Measurements from ENCODE around the gene RNU4-1. TPM values are rescaled to one million over a fixed set of nuclear protein-coding genes. Genes with fewer than 3 reads are reported as not detected.

RNU4-1 gene
- total RNA-seq, 1 donor from 2014 or later = under 0.01 TPM

- no peak for DNase-seq (ENCODE audit: extremely low read depth, low read depth, low spot score)
Observed at GRCh38 chr12:120290609-120291305, 2.3 kb downstream of the RNU4-1 start.

- DNase-seq (ENCODE audit: extremely low read depth, low read depth, low spot score) = no peak
Observed at GRCh38 chr12:120287491-120287890, 5.5 kb downstream of the RNU4-1 start.

GRCh38 chr12:120286768-120287490, 6.1 kb downstream of the RNU4-1 start:
- no peak for DNase-seq (ENCODE audit: extremely low read depth, low read depth, low spot score)

GRCh38 chr12:120284381-120284780, 8.7 kb downstream of the RNU4-1 start:
- no peak for DNase-seq (ENCODE audit: extremely low read depth, low read depth, low spot score)

DNA sequence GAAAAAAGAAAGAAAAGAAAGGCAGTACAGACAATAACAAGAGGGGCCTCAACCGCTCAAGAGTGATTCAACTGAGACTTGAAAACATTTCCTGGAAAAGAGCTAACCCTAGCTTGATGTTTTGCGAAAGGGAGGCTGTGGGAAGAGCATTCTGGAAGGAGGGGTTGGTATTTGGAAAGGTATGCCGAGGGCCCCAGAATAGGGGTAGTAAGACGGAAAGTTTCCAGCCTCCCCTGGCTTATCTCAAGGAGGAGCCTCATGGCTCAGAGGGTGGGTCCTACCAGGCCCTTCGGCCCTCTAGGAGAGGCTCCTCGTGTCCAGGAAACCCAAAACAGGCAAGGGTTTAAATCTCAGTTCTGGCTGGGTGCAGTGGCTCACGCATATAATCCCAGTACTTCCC, 9.7 kb downstream of the RNU4-1 start:
- no peak for DNase-seq (ENCODE audit: extremely low read depth, low read depth, low spot score)

GRCh38 chr12:120278137-120279069, 14.6 kb downstream of the RNU4-1 start:
- DNase-seq (ENCODE audit: extremely low read depth, low read depth, low spot score) = no peak

- DNase-seq (ENCODE audit: extremely low read depth, low read depth, low spot score) = no peak
Observed at GRCh38 chr12:120276734-120277133, 16.3 kb downstream of the RNU4-1 start.

- DNase-seq (ENCODE audit: extremely low read depth, low read depth, low spot score) = no peak
Observed at GRCh38 chr12:120267736-120268135, 25.3 kb downstream of the RNU4-1 start.

DNA sequence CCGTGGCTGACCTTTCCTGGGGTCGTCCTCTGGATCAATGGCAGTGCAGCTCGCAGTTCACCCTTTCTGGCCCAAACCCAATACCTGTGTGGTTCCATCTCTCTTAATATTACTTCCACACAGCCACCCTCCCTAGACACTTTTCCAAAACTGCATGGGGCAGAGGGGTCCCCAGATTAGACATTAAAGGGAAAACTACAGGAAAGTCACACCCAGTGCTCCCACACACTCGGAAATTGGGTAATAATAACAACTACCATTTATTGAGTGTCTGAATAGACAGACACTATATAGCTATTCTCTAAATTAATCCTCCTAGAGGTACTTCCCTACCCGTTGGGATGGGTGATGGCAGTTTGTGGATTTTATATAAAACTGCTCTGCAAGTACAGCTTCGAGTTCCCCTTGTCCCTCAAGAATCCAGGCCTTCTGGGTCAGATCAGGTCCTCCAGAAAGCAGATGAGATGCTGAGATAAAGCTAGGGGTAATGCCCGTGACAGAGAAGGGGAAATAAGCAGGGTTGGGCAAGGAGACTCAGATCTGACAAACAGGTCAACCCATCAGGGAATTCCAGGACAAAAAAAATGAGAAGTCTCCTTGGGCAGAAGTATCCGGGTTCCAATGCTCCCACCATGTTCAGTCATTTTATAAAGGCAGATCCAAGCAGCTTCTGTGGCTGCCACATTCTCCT, 26.7 kb downstream of the RNU4-1 start:
- DNase-seq (ENCODE audit: extremely low read depth, low read depth, low spot score) = no peak

DNA sequence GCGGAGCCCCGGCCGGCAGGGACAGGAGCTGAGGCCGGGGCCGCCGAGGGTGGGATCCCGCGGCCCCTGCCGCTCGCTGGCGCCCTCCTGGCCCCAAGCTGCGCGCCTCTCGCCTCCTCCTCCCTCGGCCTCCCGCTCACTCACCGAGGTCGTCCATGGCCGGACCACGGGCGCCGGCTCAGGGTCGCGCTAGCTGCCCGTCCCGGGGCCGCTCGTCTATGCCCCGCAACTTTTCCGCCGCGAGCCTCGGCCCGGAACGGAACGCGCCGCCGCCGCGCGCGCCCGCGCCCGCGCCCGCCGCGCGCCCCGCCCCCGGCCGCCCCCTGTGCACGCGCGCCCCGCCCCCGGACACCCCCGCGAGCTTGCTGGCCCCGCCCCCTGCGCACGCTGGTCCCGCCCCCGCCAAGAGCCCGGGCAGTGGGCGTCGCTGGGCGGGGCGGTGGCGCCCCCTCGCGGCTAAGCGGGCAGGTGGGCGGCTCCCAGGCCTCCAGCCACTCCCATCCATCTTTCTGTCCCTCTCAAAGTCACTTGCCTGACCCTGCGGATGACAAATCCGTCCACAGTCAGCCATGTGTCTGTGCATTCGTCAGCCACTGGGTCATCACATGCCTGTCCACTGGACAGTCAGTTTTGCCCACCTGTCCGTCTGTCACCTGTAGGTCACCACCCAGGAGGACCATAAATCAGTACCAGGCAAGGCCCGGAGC, 27.4 kb downstream of the RNU4-1 start, which contains the start of gene PXN:
Gene PXN (minus strand): TSS at position 258 of the 707 bp plus-strand sequence. CDS start 101 bp downstream, at position 157.
- no peak for DNase-seq (ENCODE audit: extremely low read depth, low read depth, low spot score)

DNA sequence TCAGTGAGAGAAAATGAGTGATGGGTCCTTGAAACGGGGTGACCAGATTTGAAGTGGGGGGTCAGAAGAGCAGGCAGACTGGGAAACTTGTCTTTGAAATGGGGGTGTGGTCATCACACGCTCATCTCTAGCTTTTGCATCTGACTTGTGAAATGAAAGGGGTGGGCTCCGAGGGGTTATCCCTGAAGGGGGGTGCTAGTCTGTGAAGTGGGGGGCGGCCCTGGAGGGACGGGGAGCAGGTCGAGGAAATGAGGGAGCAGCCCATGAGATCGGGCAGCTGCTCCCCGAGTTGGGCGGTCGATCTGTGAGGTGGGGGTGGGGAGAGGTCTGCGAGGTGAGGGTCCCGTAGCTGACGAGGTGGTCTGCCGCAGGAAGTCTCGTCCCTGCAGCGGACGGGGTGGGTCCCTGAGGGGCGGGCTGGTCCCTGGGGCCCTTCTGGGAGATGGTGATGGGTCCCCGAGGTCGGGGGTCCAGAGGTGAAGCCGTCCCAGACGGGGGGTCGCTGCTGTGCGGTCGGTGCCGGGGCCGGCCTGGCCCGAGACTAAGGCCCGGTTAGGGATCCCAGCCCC, 28.0 kb downstream of the RNU4-1 start:
- DNase-seq (ENCODE audit: extremely low read depth, low read depth, low spot score) = no peak

DNA sequence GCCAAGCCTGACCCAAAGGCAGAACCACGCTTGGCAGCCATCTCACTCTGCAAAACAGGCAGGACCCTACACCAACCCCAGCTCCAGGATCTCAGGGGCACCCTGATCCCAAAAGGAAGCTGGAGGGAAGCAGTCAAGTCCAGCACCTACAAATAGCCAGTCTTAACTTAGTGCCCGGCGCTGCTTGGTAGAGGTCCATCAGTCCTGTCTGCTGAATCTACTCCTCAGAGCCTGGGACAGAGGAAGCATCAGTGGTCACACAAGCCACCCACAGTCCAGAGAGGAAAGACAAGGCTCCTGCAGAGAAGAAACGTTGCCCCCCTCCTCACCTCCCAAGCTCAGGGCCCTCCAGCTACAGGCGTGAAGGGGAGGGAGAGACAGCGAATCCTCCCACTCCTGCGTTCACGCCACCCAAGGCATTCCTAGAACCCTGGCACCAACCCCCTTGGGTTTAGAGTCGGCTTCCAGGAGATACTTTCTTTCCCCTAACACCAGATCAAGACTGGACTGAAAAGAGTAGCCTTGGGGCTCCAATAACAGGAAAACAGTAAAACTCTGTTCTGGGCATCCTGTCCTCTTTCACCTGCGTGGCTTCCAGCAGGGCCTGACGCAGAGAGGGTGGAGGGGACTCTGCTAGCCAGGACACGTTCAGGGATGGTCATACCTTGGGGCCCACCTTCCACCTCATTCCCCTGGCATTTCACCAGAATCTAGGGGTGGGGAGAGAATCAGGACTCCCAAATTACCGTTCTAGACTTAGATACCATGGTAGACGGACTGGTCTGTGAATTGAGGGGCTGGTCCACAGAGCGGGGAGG, 28.7 kb downstream of the RNU4-1 start:
- no peak for DNase-seq (ENCODE audit: extremely low read depth, low read depth, low spot score)

- no peak for DNase-seq (ENCODE audit: extremely low read depth, low read depth, low spot score)
Observed at GRCh38 chr12:120263748-120264085, 29.3 kb downstream of the RNU4-1 start.

- no peak for DNase-seq (ENCODE audit: extremely low read depth, low read depth, low spot score)
Observed at GRCh38 chr12:120262852-120263747, 29.9 kb downstream of the RNU4-1 start.

DNA sequence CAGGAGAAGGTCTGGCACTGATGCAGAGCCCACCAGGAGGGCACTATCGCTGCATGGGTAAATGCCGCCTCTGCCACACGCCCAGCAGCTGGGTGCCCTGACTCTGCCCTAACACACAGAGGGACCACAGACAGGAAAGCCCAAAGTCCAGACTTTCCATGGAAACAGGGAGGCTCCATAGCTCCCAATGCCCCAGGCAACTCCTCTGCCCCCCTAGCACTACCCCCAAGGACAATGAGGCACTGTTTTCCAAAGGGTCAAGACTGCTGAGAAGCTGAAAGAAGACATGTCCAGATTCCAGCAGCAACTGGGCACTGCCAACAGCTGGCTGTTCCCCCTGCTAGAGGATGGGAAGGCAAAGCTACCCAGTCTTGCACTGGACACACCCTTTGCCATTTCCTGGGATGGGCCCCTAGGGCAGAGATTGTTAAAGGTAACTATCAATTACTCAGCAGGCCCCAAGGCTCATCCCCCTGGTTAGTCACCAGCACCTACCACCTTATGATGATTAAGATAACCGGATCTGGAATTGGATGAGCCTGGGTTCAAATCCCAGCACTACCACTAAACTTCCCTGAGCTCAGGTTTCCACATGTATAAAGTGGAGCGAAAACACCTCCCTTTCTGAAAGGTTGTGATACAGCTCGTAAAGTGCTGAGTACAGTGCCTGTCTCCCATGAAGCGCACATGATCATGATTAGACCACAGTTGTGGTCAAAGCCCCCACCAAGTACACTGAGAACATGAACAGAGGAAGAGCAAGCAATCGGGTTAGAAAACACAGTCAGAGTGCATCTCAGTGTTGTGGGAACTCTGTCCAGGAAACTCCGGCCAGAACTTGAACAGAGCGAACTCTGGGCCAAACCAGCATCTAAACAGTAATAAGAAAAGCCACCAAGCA, 30.8 kb downstream of the RNU4-1 start:
- DNase-seq (ENCODE audit: extremely low read depth, low read depth, low spot score) = no peak

GRCh38 chr12:120260607-120261006, 32.4 kb downstream of the RNU4-1 start:
- no peak for DNase-seq (ENCODE audit: extremely low read depth, low read depth, low spot score)

Measured in glomerular endothelial cell (primary cell).